GM18868 (cell line): ENCODE results near the gene TNFRSF1A.

Source experiments
- ATAC-seq: cut with Tn5 transposase; IDR thresholded peaks from one replicate; pipeline ENCODE4 v1.9.1; 2021; ENCODE audit warnings: mild to moderate bottlenecking, moderate library complexity; ENCODE audit not compliant: unreplicated experiment

The TNFRSF1A gene

GRCh38 chr12:6279631-6280030, 62.2 kb downstream of the TNFRSF1A start:
- ATAC-seq, result no peak

GRCh38 chr12:6279256-6279628, 62.6 kb downstream of the TNFRSF1A start:
- ATAC-seq, result no peak
